NCI-H2227 (cell line): ENCODE results near the gene SYNPO.

Experiments used
- DNase-seq: peaks from one replicate; lab custom pipeline; 2025; ENCODE audit not compliant: unreplicated experiment; lab: John Stamatoyannopoulos, UW

The SYNPO gene, protein sequence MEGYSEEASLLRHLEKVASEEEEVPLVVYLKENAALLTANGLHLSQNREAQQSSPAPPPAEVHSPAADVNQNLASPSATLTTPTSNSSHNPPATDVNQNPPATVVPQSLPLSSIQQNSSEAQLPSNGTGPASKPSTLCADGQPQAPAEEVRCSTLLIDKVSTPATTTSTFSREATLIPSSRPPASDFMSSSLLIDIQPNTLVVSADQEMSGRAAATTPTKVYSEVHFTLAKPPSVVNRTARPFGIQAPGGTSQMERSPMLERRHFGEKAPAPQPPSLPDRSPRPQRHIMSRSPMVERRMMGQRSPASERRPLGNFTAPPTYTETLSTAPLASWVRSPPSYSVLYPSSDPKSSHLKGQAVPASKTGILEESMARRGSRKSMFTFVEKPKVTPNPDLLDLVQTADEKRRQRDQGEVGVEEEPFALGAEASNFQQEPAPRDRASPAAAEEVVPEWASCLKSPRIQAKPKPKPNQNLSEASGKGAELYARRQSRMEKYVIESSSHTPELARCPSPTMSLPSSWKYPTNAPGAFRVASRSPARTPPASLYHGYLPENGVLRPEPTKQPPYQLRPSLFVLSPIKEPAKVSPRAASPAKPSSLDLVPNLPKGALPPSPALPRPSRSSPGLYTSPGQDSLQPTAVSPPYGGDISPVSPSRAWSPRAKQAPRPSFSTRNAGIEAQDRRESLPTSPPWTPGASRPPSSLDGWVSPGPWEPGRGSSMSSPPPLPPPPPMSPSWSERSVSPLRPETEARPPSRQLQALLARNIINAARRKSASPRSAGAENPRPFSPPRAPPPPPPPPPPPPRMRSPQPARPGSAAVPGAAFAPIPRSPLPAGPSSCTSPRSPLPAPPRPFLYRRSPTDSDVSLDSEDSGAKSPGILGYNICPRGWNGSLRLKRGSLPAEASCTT

DNA sequence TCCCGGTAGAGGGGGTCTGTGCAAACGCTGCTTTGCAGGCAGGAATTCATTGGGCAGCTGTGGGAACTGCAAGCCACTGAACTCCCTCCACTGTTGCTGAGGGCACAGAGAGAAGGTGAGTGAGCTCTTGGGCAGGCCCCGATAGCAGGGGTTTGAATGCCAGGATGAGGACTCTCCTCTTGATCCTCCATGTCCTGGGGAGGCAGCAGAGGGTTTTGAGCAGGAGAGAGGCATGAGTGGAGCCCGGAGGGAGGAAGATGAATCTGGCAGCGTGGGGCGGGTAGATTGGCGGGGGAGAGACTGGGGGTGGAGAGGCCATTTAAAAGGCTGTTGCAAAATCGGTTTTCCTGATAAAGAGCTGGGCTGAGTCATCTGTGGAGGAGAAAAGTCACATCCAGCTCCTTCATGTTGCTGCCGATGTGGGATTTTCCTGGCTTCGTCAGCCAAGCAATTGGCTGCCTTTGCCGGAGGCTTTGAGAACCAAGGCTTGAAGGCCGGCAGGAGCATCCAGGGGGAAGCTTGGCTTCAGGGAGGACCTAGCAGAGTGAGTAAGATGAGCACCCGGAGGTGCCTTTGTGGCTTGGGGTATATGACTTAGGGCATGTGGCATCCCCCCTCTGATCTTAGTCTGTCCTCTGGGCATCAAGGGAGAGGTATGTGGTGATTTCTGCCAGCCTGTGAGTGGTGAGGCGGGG, at the start of gene SYNPO:
TSS of gene SYNPO (plus strand) at position 350 of the 695 bp plus-strand sequence. CDS start 7,616 bp downstream, outside the sequence.
- peak; percentile 18 for DNase-seq

DNA sequence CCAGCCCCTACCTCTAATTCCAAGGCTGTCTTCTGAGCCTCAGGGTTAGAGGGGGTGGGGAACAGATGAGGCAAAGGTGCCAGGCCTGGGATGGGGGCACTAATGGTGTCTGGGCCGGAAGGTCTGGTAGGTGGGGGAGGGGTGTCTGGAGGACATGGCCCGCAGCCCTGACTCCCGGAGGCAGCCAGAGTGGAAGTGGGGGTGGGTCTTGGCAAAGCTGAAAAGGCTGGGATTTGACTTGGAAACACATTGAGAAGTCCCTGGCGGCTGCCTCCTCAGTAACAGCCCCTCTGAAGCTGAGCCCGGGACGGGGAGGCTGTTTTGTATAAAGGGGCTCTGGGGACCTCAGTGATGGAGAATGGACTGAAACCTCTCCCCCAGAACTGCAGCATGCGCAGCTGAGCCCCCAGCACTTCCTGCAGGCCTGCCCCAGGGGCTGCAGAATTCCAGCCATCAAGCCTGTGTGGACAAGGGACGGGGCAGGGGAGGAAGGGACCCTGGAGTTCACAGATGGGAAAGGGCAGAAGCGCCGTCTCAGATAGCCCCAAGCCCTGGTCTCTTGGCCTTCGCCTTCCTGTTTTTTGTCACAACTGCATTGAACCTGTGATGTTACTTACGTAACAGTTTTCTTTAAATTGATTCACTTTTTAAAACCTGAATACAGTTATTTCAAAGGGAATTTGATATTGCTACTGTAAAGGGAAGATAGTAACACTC, 49.3 kb upstream of the SYNPO start:
- no peak for DNase-seq

DNA sequence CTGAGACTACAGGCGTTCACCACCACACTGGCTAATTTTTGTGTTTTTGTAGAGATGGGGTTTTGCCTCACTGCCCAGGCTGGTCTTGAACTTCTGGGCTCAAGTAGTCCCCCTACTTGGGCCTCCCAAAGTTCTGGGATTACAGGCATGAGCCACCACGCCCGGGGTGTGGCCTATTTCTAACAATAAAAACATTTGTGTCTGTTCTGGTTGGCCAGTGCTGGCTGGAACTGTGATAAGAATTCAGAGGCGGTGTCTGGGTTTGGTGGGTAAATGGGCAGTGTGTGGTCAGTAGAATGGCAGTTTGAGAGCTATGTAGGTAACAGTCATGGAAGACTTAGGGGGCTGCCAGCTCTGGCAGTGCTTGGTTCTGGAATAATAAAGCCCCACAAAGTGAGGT, 46.9 kb upstream of the SYNPO start:
- DNase-seq = no peak

DNA sequence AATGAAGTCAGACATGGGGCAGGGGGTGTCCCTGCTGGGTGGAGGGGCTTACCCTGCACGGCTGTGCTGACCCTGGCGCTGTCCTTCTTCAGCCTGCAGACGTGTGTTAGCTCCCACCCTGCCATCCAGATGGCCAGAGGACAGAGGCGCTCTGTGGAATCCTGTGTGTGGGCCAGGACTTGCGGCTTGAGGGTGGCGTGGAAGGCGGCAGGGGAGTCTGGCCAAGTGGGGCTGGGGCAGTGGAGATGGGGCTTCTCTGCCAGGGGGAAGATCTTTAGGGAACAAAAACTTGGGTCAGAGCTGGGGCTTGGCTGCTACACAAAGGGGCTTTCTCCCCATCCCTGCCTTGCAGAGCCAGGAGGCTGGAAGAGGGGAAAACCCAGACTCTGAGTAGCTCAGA, 46.5 kb upstream of the SYNPO start:
- no peak for DNase-seq

DNA sequence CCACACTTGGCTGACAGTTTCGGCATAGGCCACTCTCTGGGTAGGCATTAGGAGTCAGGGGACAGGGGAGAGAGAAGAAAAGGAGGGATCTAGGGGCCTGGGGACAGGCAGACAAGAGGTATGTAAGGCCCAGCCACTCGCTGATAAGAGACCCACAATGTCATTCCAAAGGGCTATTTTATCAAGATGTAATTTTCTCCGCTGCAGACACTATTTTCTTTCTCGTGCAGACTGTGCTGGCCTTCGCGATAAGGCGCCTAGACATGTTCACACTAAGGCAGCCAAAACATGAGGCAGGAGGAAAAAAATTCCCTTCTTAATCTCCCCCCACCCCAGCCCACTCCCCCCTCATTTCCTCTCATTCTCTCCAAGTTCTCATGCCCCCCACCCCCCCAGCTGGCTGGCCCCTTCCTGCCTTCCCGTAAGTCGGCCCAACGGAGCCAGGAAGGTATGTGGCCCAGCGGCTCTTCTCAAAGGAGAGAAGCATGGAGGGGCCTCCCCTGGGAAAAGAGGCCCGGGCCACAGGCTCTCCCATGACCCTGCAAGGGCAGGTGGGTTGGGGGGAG, 44.9 kb upstream of the SYNPO start:
- no peak for DNase-seq

DNA sequence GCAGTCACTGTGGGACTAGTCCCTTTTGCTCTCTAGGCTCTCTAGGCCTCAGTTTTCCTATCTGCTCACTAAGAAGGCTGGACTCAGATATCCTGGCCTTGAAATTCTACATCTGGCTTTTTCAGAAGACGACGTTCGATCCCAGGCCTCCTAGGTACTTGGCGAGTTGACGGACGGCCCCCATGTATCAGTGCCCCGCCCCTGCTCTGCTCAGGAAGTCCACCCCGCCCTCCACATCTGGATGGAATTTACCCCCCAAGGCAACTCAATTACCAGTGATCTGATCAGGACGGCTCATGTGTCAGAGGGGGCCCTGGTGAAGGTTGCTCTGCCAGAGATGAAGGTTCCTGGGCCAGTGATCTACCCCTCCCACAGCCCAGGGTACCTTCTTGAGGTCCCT, 44.1 kb upstream of the SYNPO start:
- DNase-seq = no peak

DNA sequence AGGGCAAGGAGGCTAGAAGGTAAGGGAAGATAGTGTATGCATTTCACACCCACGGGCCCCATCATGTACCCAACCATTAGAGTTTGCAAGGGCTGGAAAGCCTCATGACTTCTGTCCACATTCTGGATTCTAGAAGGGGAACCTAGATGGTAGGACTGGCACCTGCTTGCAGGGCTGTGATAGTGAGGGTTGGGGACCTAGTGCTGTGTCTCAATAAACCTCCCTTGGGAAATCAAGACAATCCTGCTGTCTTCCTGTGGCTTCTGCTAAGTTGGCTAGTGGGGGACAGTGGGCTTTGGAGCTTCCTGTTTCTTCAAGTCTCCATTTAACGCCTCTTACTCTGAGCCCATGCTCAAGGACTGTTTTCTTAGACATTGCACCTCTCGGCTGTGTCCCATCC, 43.6 kb upstream of the SYNPO start:
- no peak for DNase-seq

DNA sequence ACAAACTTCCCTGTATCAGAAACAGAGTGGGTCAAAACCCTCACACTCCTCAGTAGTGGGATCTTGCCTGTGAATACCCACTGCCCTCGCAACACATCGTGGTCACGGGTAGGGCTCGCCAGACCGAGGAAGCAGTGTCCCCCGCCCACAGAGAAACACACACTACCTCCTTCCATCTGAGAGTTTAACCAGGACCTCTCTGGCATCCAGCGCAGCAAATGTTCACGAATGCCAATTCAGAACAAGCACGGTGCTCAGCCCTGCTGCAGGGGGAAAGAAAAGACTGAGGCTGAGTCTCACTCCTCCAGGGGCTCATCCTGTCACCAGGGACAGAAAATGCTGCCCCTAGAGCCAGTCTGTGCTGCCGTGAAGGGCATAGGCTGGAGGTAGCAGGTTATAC, 42.5 kb upstream of the SYNPO start:
- DNase-seq = no peak

DNA sequence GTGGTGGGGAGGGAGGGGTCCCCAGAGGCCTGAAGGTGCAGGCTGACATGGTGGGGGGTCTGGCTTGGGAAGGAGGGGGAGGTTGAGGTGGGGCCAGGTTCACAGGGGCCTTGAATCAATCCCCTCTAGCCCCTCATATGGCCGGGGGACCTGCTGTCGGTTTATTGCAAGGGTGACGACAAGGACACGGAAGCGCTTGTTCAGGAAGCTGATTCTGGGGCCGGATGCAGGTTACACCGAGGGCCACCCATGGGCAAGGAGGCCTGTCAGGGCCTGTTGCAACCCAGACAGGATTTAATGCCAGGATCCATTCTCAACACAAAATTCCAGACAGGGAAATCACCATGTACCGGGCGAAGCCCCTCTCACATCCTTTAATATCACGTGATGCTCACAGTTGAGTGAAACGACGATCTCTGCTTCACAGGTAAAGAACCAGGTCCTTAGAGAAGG, 41.6 kb upstream of the SYNPO start:
- no peak for DNase-seq

DNA sequence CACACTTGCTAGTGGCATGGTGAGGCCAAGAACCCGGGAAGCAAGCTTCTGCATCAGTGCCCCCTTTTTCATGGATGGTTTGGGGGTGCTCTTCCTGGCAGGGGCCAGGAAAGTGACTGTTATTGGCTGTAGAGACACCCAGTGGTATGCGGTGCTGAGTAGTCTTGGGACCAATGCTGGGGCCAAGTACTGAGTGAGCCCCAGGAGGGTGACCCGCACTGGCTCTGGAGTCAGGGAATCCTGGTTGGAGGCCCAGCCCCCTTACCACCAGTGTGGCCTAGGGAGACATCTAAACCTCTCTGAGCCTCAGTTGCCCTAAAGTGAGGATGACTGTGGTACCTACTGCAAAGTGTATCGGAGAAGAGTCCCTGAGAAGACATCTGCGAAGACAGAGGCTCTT, 41.2 kb upstream of the SYNPO start:
- DNase-seq = no peak

DNA sequence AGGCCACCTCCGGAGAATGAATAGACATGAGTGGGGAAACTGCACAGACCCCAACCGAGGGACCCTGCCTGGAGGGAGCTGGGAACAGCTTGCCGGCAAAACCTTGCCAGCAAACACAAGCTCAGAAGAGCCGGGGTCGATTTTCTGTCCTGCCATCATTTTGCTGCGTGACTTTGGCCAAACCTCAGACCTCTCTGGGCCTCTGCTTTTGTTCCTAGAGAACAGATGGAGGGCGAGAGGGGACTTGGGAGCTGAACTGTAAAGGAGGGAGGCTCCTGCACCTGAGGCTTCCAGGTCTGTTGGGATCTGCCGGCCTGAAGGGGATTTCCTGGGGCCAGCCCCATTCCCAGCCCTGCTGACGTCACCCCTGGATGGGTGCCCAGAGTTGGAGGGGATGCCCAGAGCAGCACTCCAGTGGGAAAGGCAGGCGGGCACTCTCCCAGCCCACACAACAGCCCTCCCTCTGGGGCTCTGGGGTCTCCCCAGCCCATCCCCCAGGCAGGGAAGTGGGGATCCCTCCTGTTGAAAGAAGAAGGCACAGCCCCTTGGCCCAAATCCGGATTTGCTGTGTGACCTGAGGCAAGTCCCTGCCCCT, 40.4 kb upstream of the SYNPO start:
- DNase-seq = peak; percentile 18

DNA sequence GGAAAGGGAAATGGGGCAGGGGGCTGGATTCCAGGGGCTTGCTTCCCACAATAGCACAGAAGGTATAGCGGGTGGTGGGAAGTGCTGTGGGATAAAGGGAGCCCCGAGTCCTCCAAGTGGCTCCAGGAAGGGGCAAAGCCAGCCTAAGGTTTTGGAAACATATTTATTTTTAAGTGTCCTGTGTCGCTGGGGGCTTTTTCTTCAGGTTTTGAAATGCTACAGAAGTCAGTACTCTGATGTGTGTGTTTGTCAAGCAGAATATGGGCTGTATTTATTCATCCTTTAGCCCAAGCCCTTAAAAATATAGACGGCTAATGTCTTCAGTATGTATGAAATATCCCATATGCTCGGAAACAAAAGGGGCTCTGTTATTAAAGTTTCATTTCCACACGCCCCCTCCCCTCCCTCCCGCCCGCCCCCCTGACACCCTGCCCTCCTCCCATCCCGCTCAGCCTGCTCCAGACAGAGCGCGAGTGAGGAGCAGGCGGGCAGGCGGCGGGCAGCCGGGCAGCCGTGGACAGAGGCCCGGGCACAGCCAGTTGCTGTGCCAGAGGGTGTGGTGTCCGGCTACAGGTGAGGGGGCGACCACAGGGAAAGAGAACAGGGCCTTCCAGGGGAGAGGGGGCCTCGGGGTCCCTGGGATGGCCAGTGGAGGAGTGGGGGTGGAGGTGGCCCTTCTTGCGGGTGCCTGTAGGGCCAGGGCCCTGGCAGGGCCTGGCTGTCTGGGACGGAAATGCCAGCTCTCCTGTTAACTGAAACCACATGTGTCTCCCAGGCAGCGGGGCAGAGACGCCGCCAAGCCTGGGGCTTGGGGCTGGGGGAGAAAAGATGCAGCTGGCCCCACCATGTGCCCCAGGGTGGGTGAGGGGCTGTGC, 39.6 kb upstream of the SYNPO start:
- DNase-seq = no peak

DNA sequence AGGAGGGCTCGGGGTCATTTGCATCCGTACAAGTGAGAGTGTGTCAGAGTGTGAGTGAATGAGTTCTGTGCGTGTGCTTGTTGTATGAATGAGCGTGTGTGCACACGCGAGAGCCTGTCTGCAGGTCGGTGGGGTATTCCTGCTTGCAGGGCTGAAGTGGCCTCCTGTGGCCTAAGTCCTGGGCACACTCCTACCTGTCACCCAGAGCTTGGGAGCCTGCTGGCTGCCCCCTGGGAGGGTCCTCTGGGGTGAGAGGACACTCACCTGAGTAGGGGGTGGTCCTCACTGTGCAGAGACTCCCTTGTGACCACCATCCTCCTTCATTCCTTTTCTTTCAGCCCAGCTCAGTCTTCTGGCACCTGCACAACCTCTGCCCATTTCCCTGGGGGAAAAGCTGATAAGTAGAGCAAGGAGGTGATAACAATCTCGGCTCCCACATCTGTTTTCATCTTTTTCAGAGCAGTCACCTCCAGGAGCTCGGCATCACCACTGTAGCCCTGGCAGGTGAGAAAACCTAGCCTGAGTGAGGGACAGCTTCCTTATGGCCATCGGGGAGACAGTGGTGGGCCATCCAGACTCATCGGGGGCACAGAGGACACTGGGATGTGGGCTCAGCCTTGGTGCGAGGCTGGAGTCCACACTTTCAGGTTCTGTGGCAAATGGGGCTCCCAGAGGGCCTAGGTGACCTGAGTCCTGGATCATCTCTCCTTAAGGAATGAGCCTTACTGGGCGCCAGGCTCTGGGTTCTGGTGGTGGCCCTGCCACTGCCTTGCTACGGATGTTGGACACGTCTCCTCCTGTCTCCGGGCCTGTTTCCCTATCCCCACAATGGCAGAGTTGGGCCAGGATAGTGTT, 38.7 kb upstream of the SYNPO start:
- no peak for DNase-seq

DNA sequence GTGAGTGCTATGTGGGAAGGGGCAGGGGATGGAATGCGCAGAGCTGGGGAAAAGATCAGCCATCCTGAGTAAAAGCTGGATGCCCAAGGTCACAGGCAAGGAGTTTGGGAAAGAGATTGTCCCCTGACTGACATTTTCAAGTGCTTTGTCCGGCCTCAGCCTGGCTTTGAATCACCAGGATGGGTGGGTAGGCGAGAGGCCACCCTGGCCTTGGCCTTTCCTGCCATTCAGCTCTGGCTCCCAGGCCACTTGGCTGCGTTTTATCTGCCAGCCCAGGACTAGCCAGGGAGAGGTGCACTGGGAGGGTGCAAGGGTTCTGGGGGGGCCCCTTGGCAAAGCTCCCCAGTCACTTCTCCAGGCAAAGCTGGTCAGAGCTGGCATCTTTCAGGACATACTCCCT, 37.4 kb upstream of the SYNPO start:
- no peak for DNase-seq

DNA sequence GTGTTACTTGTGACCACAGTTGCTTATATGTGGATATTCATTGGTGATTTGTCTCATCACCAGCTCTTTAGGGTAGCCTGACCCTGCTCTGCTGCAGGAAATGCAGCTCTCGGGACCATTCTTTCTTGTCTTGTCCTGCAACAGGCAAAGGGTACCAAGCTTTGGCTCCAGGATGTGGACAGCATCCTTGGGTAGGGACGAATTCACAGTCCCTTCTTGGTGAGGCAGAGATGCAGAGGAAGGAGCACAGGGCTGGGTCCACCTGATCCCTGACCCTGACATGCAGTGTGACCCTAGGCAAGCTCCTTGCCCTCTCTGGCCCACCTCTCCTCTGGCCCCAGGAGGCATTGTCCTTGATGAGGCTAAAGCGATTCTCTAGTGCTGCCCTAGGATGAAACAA, 37.0 kb upstream of the SYNPO start:
- DNase-seq = no peak

DNA sequence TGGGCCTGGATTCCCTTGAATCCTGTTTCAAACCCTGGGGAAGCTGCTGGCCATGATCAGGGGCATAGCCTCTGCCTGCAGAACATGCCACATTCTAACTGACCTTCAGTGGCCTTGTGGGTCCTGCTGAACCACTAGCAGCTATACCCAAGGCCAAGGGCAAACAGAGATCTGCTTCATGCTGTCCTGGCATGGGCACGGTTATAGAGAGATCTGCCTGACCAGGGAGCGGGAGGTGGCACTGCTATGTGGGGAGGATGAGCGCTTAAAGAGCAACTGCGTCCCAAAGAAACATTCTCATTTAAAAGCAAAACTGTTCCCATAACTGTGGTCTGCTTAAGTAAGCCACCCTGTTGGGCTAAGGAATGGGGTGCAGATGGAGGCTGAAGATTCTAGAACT, 36.5 kb upstream of the SYNPO start:
- no peak for DNase-seq

DNA sequence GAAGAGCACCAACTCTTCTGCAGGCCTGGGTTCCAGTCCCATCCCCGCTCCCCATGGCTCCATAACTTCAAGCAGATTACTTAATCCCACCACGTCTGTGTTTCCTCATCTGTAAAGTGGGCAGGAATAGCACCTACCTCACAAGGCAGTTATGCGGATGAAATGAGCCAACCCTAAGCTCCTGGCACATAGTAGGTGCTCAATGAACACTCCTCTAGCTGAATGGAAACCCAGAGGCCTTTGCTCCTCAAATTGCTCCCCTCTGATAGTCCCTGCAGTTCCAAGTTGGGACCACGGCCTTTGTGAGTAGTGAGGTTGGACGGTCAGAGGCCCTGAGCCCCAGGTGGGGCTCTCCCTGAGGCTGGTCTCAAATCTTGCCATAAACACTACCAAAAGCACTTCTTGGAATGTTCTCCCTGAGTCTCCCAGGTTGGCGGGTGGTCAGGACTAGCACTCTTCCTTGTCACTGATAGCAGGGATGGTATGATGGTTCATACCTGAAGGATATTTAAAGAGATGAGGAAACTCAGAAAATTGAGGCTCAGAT, 35.5 kb upstream of the SYNPO start:
- no peak for DNase-seq

DNA sequence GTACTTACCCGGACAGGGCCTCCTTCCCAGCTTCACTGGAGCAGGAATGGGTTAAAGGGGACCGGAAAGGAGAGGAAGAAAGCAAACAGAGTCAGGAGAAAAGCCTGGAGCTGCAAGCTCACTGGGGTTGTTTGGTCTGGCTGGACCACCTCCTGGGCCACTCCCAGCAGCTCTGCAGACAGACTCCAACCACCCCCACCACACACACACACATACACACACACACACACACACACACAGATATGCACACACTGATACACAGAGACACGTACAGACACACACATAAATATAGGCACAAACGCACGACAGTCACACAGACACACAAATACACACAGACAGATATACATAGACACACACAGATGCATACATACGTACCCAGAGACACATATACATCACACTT, 34.9 kb upstream of the SYNPO start:
- no peak for DNase-seq
